Measurements from ENCODE around the gene BEAN1. TPM values are rescaled to one million over a fixed set of nuclear protein-coding genes. Genes with fewer than 3 reads are reported as not detected.

The BEAN1 gene
- total and polyA plus RNA-seq, 7 donors, result 0.01 to 0.08 TPM; not detected in 5

GRCh38 chr16:66435896-66436295 lies 8.8 kb downstream of the BEAN1 start:
- H3K4me1 ChIP-seq, result no peaks in the 10 kb centered on the region
- no peaks in the 10 kb centered on the region for H3K36me3 ChIP-seq (ENCODE audit: insufficient read depth in 1 of 2, low read depth in 1 of 2)
- no peak overlapping the region for H3K27ac ChIP-seq
- H3K27me3 ChIP-seq (ENCODE audit: insufficient read depth in 3 of 3, low read length in 2 of 3), result peaks cover 0 to 19% (median 4%) of the 10 kb centered on the region in 3 donors
- DNase-seq (no peak), ATAC-seq (no peak)
- H3K9me3 ChIP-seq, result no peaks in the 10 kb centered on the region
- intact Hi-C loops (cut with DNase I), result no loop called here
- no peak for TF ChIP-seq CTCF (IDR thresholded peaks at IDR 0.05)
- H3K4me3 ChIP-seq, result no peak overlapping the region
- WGBS, 3 donors, result 89 to 100% (median 98%) methylated on average over 1 of the region's 1 CpG

DNA sequence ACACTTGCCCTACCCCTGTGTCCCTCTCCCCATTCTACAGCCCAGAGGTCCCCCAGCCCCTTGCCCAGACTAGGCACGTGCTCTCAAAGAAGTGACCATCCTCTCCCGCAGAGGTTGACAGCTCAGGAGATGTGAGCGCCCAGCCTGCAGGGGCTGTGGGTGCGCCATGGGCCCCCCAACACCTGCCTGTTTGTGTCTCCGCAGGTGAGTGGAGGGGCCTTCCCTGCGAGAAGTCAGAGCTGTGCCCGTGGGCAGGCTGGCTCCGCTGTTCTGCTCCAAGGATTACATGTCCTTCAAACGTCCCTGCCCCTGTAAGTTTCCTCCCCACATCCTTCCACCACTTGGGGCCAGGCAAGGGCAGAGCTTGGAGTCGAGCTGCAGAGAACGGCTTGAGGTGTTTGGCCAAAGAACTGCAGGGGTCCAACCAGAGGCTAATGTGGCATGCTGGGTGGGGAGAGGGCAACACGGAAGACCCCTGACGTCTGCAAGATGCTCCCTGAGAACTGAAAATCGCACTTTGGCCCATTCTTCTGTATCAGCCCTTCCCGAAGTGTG lies 10.4 kb downstream of the BEAN1 start:
- Histone ChIP-seq H3K27ac (no peak overlapping the region), H3K9me3 (no peaks in the 10 kb centered on the region), H3K36me3 (ENCODE audit: insufficient read depth in 1 of 2, low read depth in 1 of 2) (no peaks in the 10 kb centered on the region), H3K4me3 (no peak overlapping the region), H3K27me3 (ENCODE audit: insufficient read depth in 3 of 3, low read length in 2 of 3) (peaks cover 0 to 19% (median 7%) of the 10 kb centered on the region in 3 donors), H3K4me1 (no peaks in the 10 kb centered on the region)
- ATAC-seq, result no peak
- WGBS, 3 donors, result 68 to 79% (median 72%) methylated on average over 15 of the region's 15 CpGs
- intact Hi-C loops (cut with DNase I), result no loop called here
- no peak for TF ChIP-seq CTCF (IDR thresholded peaks at IDR 0.05)
- DNase-seq, result no peak

GRCh38 chr16:66438536-66438935 lies 11.4 kb downstream of the BEAN1 start:
- 76 to 90% (median 83%) methylated on average over 8 of the region's 8 CpGs for WGBS, 3 donors
- no peaks in the 10 kb centered on the region for H3K36me3 ChIP-seq (ENCODE audit: insufficient read depth in 1 of 2, low read depth in 1 of 2)
- no peak for TF ChIP-seq CTCF (IDR thresholded peaks at IDR 0.05)
- no peak overlapping the region for H3K27ac ChIP-seq
- no peaks in the 10 kb centered on the region for H3K9me3 ChIP-seq
- H3K4me1 ChIP-seq, result no peaks in the 10 kb centered on the region
- DNase-seq, result no peak
- H3K4me3 ChIP-seq, result no peak overlapping the region
- no peak for ATAC-seq
- peaks cover 0 to 9% (median 7%) of the 10 kb centered on the region in 3 donors for H3K27me3 ChIP-seq (ENCODE audit: insufficient read depth in 3 of 3, low read length in 2 of 3)
- intact Hi-C loops (cut with DNase I), result no loop called here

GRCh38 chr16:66439051-66439730 lies 12.1 kb downstream of the BEAN1 start:
- 75 to 82% (median 77%) methylated on average over 5 of the region's 5 CpGs for WGBS, 3 donors
- Histone ChIP-seq H3K4me3 (no peak overlapping the region), H3K27ac (no peak overlapping the region), H3K27me3 (ENCODE audit: insufficient read depth in 3 of 3, low read length in 2 of 3) (peaks cover 0 to 7% (median 5%) of the 10 kb centered on the region in 3 donors), H3K4me1 (no peaks in the 10 kb centered on the region), H3K9me3 (no peaks in the 10 kb centered on the region), H3K36me3 (ENCODE audit: insufficient read depth in 1 of 2, low read depth in 1 of 2) (no peaks in the 10 kb centered on the region)
- no peak for TF ChIP-seq CTCF (IDR thresholded peaks at IDR 0.05)
- intact Hi-C loops (cut with DNase I), result no loop called here
- DNase-seq (no peak), ATAC-seq (no peak)
